ENCODE measurements around the gene CRYBB1. TPM values are rescaled to one million over a fixed set of nuclear protein-coding genes. Genes with fewer than 3 reads are reported as not detected.

Gene CRYBB1
- total RNA-seq, 3 donors from 2014 or later, result 2.6 TPM; not detected in 2

DNA sequence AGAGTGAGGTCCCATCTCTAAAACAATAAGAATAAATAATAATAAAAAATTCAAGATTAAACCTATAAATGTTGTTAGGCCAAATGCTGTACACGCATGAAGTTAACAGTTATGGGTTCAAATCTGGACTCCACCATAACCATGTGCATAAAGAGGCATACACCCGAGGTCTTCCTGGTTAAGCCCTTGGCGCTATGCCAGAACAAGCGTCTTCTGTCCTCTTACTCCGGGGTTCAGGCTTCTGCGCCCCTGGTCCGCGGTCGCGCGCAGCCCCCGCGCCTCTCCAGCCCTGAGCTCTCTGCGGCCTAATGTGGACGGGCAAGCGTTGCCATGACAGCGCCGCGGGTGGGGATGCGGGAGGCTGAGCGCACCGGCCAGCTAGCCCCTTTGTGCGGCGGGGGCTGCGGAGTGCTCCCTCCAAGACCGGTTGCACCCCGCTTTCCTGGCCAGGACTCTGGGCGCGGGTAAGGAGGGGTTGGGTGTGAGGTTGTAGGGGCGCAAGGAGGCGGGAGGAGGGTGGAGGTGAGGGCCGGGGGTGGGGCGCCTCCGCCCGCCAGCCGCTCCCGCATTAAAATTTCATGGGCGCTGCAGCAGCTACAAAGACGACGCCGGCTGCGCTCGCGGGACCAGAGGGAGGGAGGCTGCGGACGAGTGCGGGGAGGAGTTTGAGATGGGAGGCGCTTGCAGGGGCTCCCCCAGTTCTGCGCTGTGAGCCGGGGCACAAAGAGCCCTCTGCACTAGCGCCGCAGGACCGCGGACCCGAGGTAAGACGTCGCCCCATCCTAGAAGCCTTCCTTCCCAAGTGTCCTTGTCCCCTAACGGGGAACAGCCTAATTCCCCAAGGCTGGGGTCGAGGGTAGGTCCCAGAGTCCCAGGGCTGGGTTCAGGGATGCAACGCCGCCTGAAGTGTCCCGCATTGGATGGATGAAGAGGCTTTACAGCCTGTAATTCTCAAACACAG lies 39.3 kb upstream of the CRYBB1 start, which contains the start of gene MIAT:
MIAT (plus strand) TSS at position 698 of the 961 bp plus-strand sequence.
- intact Hi-C loops (cut with DNase I; ENCODE audit: low total_unique reads), result no loop called here
- peaks cover 2 to 40% of the 10 kb centered on the region in 2 donors for H3K27me3 ChIP-seq
- TF ChIP-seq POLR2AphosphoS5 (IDR thresholded peaks at IDR 0.05), result no peak
- TF ChIP-seq, protein P1, sequence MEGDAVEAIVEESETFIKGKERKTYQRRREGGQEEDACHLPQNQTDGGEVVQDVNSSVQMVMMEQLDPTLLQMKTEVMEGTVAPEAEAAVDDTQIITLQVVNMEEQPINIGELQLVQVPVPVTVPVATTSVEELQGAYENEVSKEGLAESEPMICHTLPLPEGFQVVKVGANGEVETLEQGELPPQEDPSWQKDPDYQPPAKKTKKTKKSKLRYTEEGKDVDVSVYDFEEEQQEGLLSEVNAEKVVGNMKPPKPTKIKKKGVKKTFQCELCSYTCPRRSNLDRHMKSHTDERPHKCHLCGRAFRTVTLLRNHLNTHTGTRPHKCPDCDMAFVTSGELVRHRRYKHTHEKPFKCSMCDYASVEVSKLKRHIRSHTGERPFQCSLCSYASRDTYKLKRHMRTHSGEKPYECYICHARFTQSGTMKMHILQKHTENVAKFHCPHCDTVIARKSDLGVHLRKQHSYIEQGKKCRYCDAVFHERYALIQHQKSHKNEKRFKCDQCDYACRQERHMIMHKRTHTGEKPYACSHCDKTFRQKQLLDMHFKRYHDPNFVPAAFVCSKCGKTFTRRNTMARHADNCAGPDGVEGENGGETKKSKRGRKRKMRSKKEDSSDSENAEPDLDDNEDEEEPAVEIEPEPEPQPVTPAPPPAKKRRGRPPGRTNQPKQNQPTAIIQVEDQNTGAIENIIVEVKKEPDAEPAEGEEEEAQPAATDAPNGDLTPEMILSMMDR (IDR thresholded peaks at IDR 0.05), result no peak
- TF ChIP-seq POLR2A (IDR thresholded peaks at IDR 0.05), result no peak

DNA sequence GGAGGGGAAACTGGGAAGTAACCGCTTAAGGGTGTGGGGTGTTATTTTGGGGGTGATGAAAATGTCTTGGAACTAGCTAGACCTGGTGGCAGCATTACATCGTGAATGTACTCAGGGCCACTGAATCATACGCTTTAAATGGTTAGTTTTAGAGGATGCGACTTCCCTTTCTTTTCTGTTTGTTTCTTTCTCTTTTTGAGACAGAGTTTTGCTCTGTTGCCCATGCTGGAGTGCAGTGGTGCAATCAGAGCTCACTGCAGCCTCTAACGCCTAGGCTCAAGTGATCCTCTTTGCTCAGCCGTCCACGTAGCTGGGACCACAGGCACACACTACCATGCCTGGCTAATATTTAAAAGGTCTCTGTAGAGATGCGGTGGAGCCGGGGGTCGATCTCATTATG lies 34.0 kb upstream of the CRYBB1 start:
- intact Hi-C loops (cut with DNase I; ENCODE audit: low total_unique reads), result loop anchor here (1.0 kb wide), 1 partner anchor 146 kb away; no protein-coding TSS in a partner anchor
- no peaks in the 10 kb centered on the region for H3K9me3 ChIP-seq
- TF ChIP-seq, protein P1 (IDR thresholded peaks at IDR 0.05), result no peak
- no peak for TF ChIP-seq POLR2A (IDR thresholded peaks at IDR 0.05)
- H3K4me1 ChIP-seq, result no peaks in the 10 kb centered on the region
- no peaks in the 10 kb centered on the region for H3K36me3 ChIP-seq
- H3K27me3 ChIP-seq, result peaks cover 0 to 39% of the 10 kb centered on the region in 2 donors
- no peak overlapping the region for H3K4me3 ChIP-seq
- no peak for DNase-seq (ENCODE audit: low spot score in 2 of 2)
- no peak overlapping the region for H3K27ac ChIP-seq

More for the DNA sequence above, 39.3 kb upstream of the CRYBB1 start, which contains the start of gene MIAT:
- no peaks in the 10 kb centered on the region for H3K36me3 ChIP-seq
- H3K9me3 ChIP-seq, result no peaks in the 10 kb centered on the region
- H3K27ac ChIP-seq, result no peak within 1 kb of the TSS
- H3K4me3 ChIP-seq, result peak within 1 kb of the TSS; percentile 25 to 57 (median 30)
- peaks cover 0 to 3% of the 10 kb centered on the region in 2 donors for H3K4me1 ChIP-seq
- DNase-seq (ENCODE audit: low spot score in 2 of 2), result no peak

DNA sequence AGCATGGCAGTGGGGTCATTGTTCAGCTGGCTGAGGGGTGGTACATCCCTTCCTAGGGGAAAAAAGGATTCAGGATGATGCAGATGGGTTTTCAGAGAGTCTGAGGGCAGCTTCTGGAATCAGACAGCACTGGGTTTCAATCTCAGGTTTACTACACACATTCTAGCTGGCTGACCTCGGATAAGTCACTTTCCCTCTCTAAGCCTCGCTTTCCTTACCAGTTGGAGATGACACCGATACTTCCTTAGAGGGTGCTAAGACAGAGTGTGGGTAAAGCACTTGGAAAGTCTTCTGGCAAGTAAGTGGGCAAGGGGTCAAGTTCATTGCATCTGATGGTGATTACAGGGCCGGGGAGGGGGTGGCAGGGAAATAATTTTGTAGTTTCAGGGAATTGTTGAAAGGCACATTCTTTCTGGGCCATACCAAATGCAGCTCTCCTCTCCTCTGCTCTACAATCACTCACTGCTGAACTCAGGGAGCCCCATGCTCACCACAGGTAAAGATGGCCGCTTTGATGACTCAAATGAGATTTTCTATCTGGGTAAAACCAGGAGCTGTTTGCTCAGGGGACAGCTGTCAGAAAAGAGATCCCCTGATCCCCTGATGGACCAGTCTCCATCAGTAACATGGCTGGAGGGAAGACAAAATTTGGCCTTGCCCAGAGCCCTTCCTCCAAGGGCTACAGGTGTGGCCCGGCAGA lies 33.0 kb upstream of the CRYBB1 start:
- no peak for DNase-seq (ENCODE audit: low spot score in 2 of 2)
- Histone ChIP-seq H3K9me3 (no peaks in the 10 kb centered on the region), H3K4me1 (no peaks in the 10 kb centered on the region), H3K4me3 (no peak overlapping the region), H3K27me3 (peaks cover 0 to 35% of the 10 kb centered on the region in 2 donors), H3K36me3 (no peaks in the 10 kb centered on the region), H3K27ac (no peak overlapping the region)
- TF ChIP-seq, protein P1 (IDR thresholded peaks at IDR 0.05), result no peak
- TF ChIP-seq POLR2A (IDR thresholded peaks at IDR 0.05) (no peak), POLR2AphosphoS5 (IDR thresholded peaks at IDR 0.05) (no peak)
- intact Hi-C loops (cut with DNase I; ENCODE audit: low total_unique reads), result no loop called here

DNA sequence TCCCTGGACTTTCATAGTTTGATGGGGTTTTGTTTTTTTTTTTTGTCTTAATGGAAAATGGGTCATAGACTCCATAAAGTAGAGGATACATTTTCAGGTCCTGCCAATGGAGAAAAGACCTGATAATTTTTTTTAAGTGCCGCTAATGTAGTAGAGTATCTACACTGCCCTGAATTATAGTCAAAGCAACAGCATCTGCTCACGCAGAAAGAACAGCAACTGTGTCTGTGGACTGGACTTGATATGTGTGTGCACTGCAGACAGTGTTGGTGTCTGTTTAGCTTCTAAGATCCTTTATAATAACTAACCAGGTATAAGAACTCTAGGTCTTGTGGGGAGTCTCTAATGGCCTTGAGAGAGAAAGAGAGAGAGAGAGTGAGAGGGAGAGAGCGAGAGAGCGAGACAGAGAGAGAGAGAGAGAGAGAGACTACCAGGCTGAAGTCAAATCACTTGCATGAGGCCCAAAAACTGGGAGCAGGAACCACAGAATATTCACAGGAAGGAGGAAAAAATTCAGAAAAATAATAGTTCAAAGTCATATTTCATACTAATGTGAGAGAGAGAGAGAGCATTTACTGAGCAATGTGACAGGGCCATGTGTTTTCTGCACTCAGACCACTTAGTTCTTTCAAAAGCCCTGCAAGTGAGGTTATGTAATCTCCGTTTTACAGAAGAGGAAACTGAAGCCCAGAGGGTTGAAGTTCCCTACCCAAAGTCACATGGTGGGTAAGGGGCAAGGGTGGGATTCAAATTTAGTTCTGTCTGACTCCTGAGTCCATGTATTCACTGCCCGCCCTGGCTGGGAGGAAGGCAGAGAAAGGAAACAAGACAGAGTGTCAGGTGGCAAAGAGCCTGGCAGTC lies 30.9 kb upstream of the CRYBB1 start:
- no peak for DNase-seq (ENCODE audit: low spot score in 2 of 2)
- H3K9me3 ChIP-seq, result no peaks in the 10 kb centered on the region
- H3K36me3 ChIP-seq, result no peaks in the 10 kb centered on the region
- H3K27me3 ChIP-seq, result peaks cover 0 to 35% of the 10 kb centered on the region in 2 donors
- TF ChIP-seq POLR2A (IDR thresholded peaks at IDR 0.05), result no peak
- TF ChIP-seq, protein P1 (IDR thresholded peaks at IDR 0.05), result no peak
- TF ChIP-seq POLR2AphosphoS5 (IDR thresholded peaks at IDR 0.05), result no peak
- no peak overlapping the region for H3K4me3 ChIP-seq
- intact Hi-C loops (cut with DNase I; ENCODE audit: low total_unique reads), result no loop called here
- no peaks in the 10 kb centered on the region for H3K4me1 ChIP-seq
- no peak overlapping the region for H3K27ac ChIP-seq

Measured in breast epithelium (tissue), 4 donors.